ENCODE results near the gene TRIO.

Gene TRIO

GRCh38 chr5:14490309-14490711, 347.2 kb downstream of the TRIO start:
- H3K4me1 ChIP-seq (ENCODE audit: insufficient read depth, insufficient read length) = no peaks in the 10 kb centered on the region
- H3K9me3 ChIP-seq (ENCODE audit: insufficient read depth, low read length) = no peaks in the 10 kb centered on the region
- no peaks in the 10 kb centered on the region for H3K27me3 ChIP-seq (ENCODE audit: insufficient read depth, insufficient read length)
- DNase-seq (ENCODE audit: low read depth, low spot score) = no peak
- no peak overlapping the region for H3K4me3 ChIP-seq (ENCODE audit: insufficient read length, low read depth)
- peaks cover 78% of the 10 kb centered on the region for H3K36me3 ChIP-seq (ENCODE audit: insufficient read depth, insufficient read length, low read length)
- no peak for TF ChIP-seq SUZ12 (IDR thresholded peaks at IDR 0.05; ENCODE audit: extremely low read depth, insufficient read depth, insufficient read length)
- no peak for TF ChIP-seq ZNF274 (IDR thresholded peaks at IDR 0.05; ENCODE audit: low read depth, low read length)
- no peak for TF ChIP-seq YY1 (IDR thresholded peaks at IDR 0.05; ENCODE audit: insufficient read depth, insufficient read length)
- no peak overlapping the region for H3K9ac ChIP-seq (ENCODE audit: insufficient read length, low read depth)

GRCh38 chr5:14491015-14491915, 348.1 kb downstream of the TRIO start:
- Histone ChIP-seq H3K4me1 (ENCODE audit: insufficient read depth, insufficient read length) (no peaks in the 10 kb centered on the region), H3K27me3 (ENCODE audit: insufficient read depth, insufficient read length) (no peaks in the 10 kb centered on the region), H3K36me3 (ENCODE audit: insufficient read depth, insufficient read length, low read length) (peaks cover 72% of the 10 kb centered on the region), H3K9me3 (ENCODE audit: insufficient read depth, low read length) (no peaks in the 10 kb centered on the region), H3K9ac (ENCODE audit: insufficient read length, low read depth) (no peak overlapping the region), H3K4me3 (ENCODE audit: insufficient read length, low read depth) (no peak overlapping the region)
- DNase-seq (ENCODE audit: low read depth, low spot score) = no peak
- TF ChIP-seq ZNF274 (IDR thresholded peaks at IDR 0.05; ENCODE audit: low read depth, low read length) = no peak
- TF ChIP-seq YY1 (IDR thresholded peaks at IDR 0.05; ENCODE audit: insufficient read depth, insufficient read length) = no peak
- TF ChIP-seq SUZ12 (IDR thresholded peaks at IDR 0.05; ENCODE audit: extremely low read depth, insufficient read depth, insufficient read length) = no peak

- no peak overlapping the region for H3K4me3 ChIP-seq (ENCODE audit: insufficient read length, low read depth)
- H3K4me1 ChIP-seq (ENCODE audit: insufficient read depth, insufficient read length) = no peaks in the 10 kb centered on the region
- no peak for DNase-seq (ENCODE audit: low read depth, low spot score)
- H3K36me3 ChIP-seq (ENCODE audit: insufficient read depth, insufficient read length, low read length) = peaks cover 79% of the 10 kb centered on the region
- H3K27me3 ChIP-seq (ENCODE audit: insufficient read depth, insufficient read length) = no peaks in the 10 kb centered on the region
- TF ChIP-seq SUZ12 (IDR thresholded peaks at IDR 0.05; ENCODE audit: extremely low read depth, insufficient read depth, insufficient read length) = no peak
- no peaks in the 10 kb centered on the region for H3K9me3 ChIP-seq (ENCODE audit: insufficient read depth, low read length)
- H3K9ac ChIP-seq (ENCODE audit: insufficient read length, low read depth) = no peak overlapping the region
Measured at GRCh38 chr5:14492331-14492964, 349.3 kb downstream of the TRIO start.

GRCh38 chr5:14495301-14495700, 352.2 kb downstream of the TRIO start:
- H3K4me1 ChIP-seq (ENCODE audit: insufficient read depth, insufficient read length) = no peaks in the 10 kb centered on the region
- no peak overlapping the region for H3K9ac ChIP-seq (ENCODE audit: insufficient read length, low read depth)
- peaks cover 86% of the 10 kb centered on the region for H3K36me3 ChIP-seq (ENCODE audit: insufficient read depth, insufficient read length, low read length)
- TF ChIP-seq SUZ12 (IDR thresholded peaks at IDR 0.05; ENCODE audit: extremely low read depth, insufficient read depth, insufficient read length) = no peak
- no peak for TF ChIP-seq ZNF274 (IDR thresholded peaks at IDR 0.05; ENCODE audit: low read depth, low read length)
- no peak for TF ChIP-seq YY1 (IDR thresholded peaks at IDR 0.05; ENCODE audit: insufficient read depth, insufficient read length)
- DNase-seq (ENCODE audit: low read depth, low spot score) = no peak
- H3K27me3 ChIP-seq (ENCODE audit: insufficient read depth, insufficient read length) = no peaks in the 10 kb centered on the region
- no peaks in the 10 kb centered on the region for H3K9me3 ChIP-seq (ENCODE audit: insufficient read depth, low read length)
- H3K4me3 ChIP-seq (ENCODE audit: insufficient read length, low read depth) = no peak overlapping the region

GRCh38 chr5:14497311-14497710, 354.2 kb downstream of the TRIO start:
- Histone ChIP-seq H3K4me1 (ENCODE audit: insufficient read depth, insufficient read length) (no peaks in the 10 kb centered on the region), H3K9me3 (ENCODE audit: insufficient read depth, low read length) (no peaks in the 10 kb centered on the region), H3K36me3 (ENCODE audit: insufficient read depth, insufficient read length, low read length) (peaks cover 81% of the 10 kb centered on the region), H3K27me3 (ENCODE audit: insufficient read depth, insufficient read length) (no peaks in the 10 kb centered on the region), H3K9ac (ENCODE audit: insufficient read length, low read depth) (no peak overlapping the region), H3K4me3 (ENCODE audit: insufficient read length, low read depth) (no peak overlapping the region)
- no peak for DNase-seq (ENCODE audit: low read depth, low spot score)
- TF ChIP-seq ZNF274 (IDR thresholded peaks at IDR 0.05; ENCODE audit: low read depth, low read length) = no peak
- TF ChIP-seq SUZ12 (IDR thresholded peaks at IDR 0.05; ENCODE audit: extremely low read depth, insufficient read depth, insufficient read length) = no peak
- TF ChIP-seq YY1 (IDR thresholded peaks at IDR 0.05; ENCODE audit: insufficient read depth, insufficient read length) = no peak

GRCh38 chr5:14501353-14502293, 358.5 kb downstream of the TRIO start:
- Histone ChIP-seq H3K9ac (ENCODE audit: insufficient read length, low read depth) (no peak overlapping the region), H3K36me3 (ENCODE audit: insufficient read depth, insufficient read length, low read length) (peaks cover 89% of the 10 kb centered on the region), H3K27me3 (ENCODE audit: insufficient read depth, insufficient read length) (no peaks in the 10 kb centered on the region), H3K4me3 (ENCODE audit: insufficient read length, low read depth) (no peak overlapping the region), H3K9me3 (ENCODE audit: insufficient read depth, low read length) (no peaks in the 10 kb centered on the region), H3K4me1 (ENCODE audit: insufficient read depth, insufficient read length) (no peaks in the 10 kb centered on the region)
- TF ChIP-seq SUZ12 (IDR thresholded peaks at IDR 0.05; ENCODE audit: extremely low read depth, insufficient read depth, insufficient read length) (no peak), YY1 (IDR thresholded peaks at IDR 0.05; ENCODE audit: insufficient read depth, insufficient read length) (no peak)
- DNase-seq (ENCODE audit: low read depth, low spot score) = no peak
